Gastrocnemius medialis (tissue), 4 donors: ENCODE results near the gene VSX1.

Source experiments
- CTCF ChIP-seq, 5 experiments: fragments of 450-650 bp in 3 of 5; fragments of 200-600 bp in 2 of 5; sonication (generic) in 2 of 5; IDR thresholded peaks in 4 of 5; conservative IDR thresholded peaks in 1 of 5; 1 replicate in 4 of 5; 2 replicates in 1 of 5; pipeline ENCODE4 v1.5.1; 2016 to 2019; ENCODE audit warnings: antibody characterized with exemption in 5 of 5, mild to moderate bottlenecking in 3 of 5, moderate library complexity in 3 of 5
- POLR2A ChIP-seq, 2 donors: fragments of 450-650 bp; IDR thresholded peaks; one replicate each; pipeline ENCODE4 v1.6.1; 2017; ENCODE audit warnings: antibody characterized with exemption in 2 of 2, mild to moderate bottlenecking in 2 of 2, moderate library complexity in 2 of 2

- TF ChIP-seq CTCF (IDR thresholded peaks at IDR 0.05 in 4 of 5, conservative IDR thresholded peaks at IDR 0.05 in 1 of 5), result no peak
- TF ChIP-seq POLR2A (IDR thresholded peaks at IDR 0.05), result no peak
These were observed 22.0 kb downstream of the VSX1 start for GRCh38 chr20:25059866-25060465.
